HG03571 (cell line): ENCODE results near the gene ABCC8.

Experiments
- ATAC-seq: cut with Tn5 transposase; IDR thresholded peaks from one replicate; pipeline ENCODE4 v1.9.1; 2021; ENCODE audit not compliant: unreplicated experiment

Gene ABCC8

DNA sequence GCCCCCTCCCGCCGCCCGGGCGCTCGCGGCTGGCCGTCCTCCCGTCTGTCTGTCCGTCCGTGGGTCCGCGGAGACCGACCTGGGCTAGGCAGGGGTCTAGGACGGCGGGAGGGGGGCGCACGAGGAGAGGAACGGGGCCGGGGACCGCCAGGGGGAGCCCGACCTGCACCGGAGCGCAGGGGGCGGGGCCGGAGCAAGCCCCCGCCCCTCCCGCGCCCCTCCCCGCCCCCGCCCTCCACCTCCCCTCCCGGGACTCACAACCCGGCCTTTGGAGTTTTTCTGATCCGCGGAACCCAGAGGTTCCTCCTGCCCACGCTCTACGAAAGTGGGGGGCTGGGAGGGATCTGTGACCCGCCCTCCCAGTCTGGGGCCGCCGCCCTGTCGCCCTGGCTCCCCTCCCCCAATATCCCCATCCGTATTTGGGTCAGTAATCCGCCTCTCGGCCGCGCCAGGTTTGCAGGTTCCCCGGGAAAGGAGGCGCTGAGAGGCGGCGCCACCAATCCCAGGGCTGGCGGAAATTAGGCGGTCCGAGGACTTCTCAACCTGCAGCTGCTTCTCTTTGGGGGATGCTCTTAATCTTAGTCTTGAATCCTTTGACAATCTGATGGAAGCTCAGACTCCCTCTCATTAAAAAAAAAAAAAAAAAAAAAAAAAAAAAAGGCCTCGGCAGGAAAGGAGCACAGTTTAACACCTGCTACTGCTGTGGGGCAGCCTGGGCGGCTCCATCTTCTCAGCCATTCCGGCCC, 87.3 kb downstream of the ABCC8 start:
- peak; percentile 52 for ATAC-seq

DNA sequence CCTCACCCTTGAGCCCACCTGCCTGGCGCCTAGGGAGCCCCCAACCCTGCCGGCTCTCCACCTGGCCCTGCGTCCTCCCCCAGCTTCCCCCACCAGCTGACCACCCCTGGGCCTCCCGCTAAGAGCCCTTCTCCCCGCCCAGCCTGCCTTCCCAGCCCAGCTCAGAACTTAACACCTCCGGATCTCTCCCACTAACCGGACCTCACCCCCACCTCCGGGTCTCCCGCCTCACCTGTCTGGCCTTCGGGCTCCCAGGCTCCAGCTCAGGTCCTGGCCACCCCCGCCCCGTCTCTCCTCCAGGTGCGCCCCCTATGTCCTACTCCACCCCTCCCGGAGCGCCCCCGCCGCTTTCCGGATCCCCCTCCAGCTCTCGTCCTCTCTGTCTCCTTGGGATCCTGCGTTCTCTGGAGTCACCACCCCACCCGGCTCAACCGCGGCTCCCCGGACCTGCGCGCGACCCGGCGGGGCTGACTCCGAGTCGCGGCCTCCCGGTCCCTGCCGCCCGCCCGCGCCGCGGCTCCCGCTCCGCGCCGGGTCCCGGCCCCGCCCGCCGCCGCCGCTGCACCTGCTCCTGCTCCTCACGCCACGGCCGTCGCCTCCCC, 87.9 kb downstream of the ABCC8 start, which contains the start of gene KCNJ11:
KCNJ11 (minus strand) TSS at position 51 of the 602 bp plus-strand sequence. CDS start 568 bp downstream, outside the sequence.
- ATAC-seq, result peak; percentile 23

DNA sequence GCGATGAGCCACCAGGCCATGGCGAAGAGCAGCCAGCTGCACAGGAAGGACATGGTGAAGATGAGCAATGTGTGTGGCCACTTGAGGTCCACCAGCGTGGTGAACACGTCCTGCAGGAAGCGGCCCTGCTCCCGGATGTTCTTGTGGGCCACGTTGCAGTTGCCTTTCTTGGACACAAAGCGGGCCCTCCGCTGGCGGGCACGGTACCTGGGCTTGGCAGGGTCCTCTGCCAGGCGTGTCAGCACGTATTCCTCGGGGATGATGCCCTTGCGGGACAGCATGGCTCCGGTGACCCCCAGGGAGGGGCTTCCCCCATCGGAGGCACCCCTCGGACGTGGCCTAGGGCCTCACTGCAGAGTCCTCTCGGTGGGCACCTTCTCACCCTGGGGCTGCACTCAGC, 88.8 kb downstream of the ABCC8 start:
- no peak for ATAC-seq

DNA sequence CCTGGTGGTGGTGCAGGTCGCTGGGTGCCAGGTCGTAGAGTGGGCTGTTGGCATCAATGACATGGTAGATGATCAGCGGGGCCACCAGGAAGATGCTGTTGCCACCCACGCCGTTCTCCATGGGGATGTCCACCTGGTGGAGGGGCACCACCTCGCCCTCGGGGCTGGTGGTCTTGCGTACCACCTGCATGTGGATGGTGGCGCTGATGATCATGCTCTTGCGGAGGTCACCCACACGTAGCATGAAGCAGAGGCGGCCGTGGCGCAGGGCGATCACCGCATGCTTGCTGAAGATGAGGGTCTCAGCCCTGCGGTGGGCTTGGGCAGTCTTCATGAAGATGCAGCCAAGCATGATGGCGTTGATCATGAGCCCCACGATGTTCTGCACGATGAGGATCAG, 89.4 kb downstream of the ABCC8 start:
- ATAC-seq, result no peak

DNA sequence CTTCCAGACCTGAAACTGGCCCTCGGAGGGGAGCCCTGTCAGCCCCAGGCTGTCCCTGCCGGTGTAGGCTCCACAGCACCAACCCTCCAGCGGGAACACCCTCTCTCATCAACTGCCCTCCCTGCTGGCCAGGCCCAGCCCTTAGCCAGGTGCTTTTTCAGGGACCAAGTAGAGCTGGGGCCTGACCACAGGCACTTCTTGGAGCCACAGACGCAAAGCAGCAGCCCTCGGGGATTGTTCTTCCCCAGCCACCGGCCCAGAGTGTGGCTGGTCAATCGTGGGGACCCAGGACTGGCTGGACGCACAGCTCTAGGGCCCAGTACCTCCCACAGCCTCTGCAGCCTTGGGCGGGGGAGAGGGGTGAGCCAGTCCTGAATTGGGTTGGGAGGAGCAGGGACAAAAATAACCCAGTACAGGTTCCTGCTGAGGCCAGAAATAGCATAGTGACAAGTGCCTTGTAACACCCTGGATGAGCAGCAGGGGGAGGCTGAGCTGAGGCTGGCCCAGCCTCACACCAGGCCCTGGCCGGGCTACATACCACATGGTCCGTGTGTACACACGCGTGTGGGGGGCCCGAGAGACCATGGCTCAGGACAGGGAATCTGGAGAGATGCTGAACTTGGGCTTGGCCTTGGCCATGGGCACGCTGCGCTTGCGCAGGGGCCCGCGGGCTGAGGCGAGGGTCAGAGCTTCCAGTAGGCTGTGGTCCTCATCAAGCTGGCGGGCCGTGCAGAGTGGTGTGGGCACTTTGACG, 90.1 kb downstream of the ABCC8 start:
- no peak for ATAC-seq

DNA sequence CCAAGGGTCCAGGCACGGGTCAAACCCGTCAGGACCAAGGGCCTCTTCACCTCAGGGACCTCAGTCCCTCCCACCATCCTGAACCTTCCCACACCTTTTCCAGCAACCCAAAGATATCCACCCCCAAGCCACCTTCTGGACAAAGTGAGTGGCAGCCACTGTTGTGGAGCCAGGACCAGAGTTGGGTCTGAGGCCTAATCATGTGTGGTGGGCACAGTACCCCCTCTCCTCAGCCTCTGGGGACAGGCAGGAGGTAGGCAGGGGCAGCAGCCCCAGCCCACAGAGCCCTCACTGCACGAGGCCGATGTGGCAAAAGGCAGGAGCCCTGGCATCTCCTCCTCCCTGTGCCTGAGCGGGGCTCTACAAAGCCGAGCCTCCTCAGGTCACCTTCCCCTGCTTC, 90.7 kb downstream of the ABCC8 start:
- ATAC-seq, result no peak

DNA sequence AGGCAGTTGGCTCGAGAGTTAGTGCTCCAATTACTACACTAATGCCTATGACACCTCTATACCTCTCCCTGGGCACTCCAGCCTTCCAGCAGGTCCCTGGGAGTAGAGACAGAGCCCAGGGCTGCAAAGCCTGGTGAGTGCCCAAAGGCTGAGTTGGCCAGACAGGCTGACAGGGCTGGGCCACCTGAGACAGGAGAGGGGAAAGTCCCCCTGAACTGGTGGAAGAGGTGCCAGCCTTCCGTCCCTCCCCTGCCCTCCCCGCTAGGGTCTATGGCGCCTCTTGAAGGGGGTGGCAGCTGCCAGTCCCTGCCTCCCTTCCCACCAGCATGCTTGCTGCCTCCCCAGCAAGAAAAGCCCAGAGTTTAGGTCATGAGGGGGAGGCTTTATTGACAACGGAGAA, 91.2 kb downstream of the ABCC8 start:
- no peak for ATAC-seq

DNA sequence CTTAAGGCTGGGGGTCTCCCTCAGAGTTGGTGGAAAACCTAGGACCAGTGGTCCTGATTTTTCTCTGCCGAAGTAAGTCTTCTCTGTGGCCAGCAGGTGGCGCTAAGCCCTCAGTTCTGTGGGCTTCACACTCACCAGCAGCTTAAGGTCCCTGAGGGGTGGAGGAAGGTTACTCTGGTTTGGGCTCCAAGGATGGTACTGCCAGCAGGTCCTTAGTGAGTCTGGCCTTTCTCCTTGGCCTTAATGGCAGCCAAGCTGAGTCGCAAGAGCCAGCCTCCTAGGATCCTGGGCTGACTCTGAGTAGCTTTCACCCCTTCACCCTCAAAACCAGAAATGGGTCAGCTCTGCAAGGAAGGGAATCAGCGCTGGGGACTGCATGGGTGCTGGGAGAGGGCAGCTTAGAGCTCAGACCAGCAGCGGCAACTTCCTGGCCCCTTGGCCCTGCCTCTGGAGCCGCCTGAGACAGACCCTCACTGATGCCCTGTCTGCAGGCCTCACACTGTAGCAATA, 92.6 kb downstream of the ABCC8 start:
- peak; percentile 49 for ATAC-seq

DNA sequence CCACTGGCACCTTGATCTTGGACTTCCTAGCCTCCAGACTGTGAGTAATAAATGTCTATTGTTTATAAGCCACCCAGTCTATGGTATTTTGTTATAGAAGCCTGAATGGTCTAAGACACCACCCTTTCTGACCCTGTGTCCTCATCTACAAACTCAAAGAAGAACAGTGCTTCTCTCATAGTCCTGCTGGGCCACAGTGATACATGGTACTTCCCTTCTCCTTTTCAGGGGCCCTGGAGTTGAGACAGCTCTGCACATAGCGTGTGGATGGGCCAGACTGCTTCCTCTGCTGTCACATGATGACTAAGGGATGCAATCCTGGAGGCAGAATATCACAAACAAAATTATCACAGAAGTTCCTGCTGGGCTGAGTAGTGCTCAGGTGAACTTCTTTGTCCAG, 93.2 kb downstream of the ABCC8 start:
- ATAC-seq, result no peak

DNA sequence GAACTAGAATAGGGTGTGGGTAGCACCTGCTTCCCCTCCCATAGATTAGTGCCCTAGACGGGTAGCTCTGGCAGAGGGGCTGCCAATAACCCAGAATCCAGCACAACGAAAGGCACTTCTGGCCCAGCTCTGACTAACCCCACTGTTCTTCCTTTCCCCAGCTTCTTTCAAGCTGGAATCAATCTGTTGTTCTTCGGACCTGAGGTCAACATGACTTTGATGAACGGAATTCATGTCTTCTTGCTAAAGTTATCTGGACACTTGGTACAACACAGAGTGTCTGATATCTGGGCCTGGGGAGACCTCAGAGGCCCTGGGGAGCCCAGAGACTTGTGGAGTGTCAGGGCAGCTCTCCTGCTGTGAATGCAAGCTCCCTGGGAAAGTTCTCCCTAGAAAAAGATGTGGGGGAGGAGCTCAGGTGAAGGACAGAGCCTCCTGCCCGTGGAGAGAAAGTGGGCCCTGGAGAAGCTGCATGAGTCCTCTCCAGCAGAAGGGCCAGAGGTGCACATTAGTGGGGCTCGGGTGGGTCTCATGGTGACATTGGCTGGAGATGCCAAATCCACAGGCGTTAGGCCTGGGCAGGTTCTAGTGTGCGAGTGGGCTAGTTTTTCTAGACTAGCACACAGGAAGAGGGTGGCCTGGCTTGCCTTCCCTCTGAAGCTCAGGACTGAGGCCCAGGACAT, 94.5 kb downstream of the ABCC8 start:
- no peak for ATAC-seq

DNA sequence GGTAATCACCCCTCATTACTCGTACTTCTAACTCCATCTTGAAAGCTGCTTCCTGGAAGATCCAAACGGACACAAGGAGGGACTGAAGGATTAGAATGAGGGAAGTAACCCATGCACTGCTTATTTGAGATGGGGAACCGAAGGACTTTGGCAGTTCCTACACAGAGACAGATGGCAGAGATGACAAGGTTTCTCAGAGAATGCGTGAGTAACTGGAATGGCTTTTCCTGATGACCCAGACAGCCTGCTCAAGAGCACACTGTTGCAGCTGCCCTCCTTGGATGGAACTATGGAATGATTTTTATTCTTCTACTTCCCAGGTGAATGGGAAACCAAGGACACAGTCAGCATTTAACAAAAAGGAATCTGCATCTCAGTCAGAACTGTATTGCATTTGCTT, 95.5 kb downstream of the ABCC8 start:
- ATAC-seq, result no peak

DNA sequence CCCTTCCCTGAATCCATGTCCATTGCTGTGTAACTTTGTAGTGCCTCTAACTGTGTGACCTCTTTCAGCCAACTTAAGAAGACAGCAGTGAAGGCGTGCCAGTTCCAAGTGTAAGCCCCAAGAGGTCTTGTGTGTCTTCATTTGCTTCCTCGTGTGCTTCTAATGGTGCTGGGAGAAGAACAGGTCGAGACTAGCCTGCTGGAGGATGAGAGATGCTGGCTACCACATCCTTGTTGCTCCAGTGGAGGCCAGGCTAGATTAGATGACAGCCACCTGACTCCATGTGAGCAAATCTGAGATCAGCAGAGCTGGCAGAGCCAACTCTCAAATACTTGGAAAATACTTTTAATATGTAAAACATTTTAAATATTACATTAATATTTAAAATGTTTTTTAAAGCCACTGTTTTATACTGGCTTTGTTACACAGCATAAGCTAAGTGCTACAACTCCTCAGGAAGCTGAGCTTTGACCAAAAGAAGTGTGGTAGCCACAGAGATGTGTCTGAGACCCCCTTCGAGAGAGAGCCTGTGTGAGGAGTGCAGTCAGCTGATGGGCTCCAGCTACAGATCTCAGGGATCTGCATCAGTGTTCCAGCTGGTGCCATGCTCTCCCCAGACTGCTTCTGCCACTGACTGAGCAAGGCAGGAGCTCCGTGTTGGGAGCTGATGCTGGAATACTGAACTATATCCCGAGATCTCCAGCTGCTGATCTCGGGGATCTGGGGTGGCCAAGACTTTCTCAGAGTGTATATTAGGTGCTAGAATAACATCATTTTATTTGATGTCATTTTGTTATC, 97.1 kb downstream of the ABCC8 start:
- ATAC-seq, result no peak

DNA sequence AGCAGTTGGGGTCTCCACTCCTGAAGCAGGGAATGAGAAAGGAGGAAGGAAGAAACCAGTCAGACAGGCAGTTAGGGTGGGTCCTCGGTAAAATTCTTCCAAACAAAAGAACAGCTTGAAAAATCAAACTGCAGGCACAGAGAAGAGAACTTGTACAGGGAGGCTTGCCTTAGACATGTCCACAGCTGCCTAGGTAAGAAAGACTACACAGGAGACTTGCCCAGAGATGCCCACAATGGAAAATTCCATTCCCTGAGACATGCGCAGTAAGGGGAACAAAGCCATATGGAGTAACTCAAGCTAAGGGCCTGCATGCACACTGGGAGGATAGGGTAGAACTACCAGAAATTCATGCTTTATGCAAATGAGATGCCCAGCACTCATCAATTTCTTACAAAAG, 98.0 kb downstream of the ABCC8 start:
- ATAC-seq, result no peak

DNA sequence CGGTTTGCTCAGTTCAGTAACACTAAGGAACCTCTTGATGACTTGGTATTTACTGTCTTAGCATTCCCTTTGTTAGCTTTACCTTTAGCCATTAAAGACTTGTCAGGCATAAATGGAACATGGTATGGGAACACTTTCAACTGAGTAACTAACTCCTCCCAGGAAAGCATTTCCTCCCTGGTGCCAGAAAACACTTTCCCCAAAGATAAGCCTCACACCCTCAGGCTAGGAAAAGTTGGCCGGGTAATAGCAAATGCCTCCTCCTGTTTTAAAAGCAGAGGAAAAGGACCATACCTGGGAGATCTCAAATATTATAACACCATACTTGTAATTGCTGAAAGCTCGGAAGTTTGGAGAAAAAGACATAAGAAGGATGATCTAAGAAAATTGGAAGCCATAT, 100.2 kb downstream of the ABCC8 start:
- ATAC-seq, result no peak

DNA sequence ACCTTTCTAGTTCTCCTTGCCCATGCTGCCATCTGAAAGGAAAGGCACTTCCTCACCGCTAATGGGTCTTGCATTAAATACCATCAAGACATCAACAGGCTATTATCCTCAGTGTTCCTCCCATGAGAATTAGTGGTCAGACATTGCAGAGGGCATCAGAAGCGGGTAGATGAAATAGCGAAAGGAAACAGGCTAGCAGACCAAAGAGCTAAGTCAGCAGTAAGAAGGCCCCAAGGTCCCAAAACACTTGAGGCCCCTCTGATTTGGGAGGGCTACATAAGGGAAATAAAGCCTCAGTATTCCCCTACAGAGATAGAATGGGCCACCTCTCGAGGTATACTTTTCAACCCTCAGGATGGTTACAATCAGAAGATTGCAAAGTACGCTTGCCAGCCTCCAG, 101.1 kb downstream of the ABCC8 start:
- ATAC-seq, result no peak

DNA sequence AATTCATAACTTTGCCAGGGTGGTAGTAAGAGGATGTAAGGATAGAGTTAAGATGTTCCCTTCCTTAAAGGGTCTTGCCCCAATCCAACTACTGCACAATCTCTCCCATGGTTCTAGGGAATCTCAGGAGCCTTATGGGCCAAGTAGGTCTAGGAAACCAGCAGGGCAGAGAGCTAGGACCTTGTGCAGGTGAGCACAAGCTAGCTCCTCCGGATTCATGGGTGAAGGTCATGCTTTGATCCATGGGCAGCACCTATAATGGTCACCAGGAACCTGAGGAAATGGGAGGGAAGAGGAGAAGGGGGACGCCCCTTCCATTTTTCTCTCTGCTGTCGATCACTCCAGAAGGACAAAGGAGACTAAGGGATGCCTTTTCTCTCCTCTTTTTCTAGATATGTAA, 105.0 kb downstream of the ABCC8 start:
- ATAC-seq, result no peak

DNA sequence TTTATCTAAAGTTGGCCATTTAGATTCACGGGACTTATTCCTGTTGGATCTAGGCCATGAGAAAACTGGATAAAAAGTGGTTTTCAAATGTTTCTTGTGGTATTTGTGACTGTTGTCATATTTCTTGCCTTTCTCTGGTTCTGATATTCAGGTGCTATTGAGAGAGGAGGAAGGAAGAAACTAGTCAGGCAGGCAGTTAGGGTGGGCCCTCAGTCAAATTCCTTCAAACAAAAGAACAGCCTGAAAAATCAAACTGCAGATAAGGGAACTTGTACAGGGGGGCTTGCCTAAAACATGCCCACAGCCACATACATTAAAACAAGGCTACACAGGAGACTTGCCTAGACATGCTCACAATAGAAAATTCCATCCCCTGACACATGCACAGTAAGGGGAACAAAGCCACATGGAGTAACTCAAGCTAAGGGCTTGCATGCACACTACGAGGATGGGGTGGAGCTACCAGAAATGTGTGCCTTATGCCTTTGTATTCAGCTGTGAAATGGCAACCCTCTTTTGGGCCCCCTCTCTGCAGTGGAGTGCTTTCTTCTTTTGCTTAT, 106.9 kb downstream of the ABCC8 start:
- ATAC-seq, result no peak

DNA sequence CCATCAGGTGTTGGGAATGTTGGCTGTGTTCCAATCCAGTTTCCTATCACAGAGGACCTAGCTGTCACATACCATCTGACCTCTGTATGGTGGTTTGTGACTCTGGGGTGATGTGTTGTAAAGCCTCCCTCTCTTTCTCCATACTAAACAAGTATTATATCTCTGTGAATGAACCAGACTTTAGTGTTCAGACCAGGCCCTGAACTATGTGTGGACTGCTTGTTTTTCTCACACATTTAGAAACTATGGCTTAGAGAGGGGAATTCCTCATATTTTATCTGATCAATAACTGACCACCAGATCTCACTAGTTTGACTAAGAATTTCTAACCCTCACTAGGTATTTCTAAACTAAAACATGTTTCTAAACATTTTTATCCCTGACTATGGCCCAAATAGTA, 107.6 kb downstream of the ABCC8 start:
- no peak for ATAC-seq

DNA sequence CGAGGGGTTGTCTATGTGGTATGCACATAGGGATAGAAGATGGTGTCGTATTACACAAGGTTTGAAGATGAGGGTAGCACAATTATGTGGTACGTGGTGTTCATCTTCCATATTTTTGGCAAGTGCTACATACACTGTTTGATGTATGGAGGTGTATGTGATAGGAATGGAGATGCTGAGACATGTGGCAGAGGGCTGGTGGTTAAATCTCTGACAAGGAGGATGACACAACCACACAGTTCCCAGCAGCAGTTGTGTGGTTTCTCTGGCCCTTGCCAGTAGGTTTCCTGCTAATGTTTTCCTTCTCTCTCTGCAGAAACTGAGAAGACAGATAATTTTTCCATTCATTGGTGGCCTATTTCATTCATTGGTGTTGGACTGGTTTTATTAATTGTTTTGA, 108.1 kb downstream of the ABCC8 start:
- ATAC-seq, result no peak

DNA sequence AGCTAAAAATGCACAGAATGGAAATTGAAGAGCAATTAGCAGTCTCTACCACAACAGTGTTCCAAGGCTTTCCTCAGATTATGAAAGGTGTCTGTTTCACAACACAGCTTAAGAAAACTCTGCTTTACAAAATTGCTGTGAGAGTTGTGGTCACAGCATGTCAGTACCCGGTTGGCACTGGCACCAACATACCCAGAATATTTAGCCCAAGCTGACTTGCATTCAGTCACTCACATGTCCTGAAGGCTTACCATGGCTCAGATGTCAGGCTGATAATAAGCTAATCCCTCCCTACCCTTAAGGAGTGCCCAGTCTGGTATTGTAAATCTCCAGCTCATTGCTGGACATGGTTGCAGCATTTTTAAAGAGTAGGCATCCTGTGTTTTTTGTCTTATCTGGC, 110.2 kb downstream of the ABCC8 start:
- ATAC-seq, result no peak
